ENCODE data around the gene ACSS3. TPM values are rescaled to one million over a fixed set of nuclear protein-coding genes. Genes with fewer than 3 reads are reported as not detected.

Gene ACSS3, protein sequence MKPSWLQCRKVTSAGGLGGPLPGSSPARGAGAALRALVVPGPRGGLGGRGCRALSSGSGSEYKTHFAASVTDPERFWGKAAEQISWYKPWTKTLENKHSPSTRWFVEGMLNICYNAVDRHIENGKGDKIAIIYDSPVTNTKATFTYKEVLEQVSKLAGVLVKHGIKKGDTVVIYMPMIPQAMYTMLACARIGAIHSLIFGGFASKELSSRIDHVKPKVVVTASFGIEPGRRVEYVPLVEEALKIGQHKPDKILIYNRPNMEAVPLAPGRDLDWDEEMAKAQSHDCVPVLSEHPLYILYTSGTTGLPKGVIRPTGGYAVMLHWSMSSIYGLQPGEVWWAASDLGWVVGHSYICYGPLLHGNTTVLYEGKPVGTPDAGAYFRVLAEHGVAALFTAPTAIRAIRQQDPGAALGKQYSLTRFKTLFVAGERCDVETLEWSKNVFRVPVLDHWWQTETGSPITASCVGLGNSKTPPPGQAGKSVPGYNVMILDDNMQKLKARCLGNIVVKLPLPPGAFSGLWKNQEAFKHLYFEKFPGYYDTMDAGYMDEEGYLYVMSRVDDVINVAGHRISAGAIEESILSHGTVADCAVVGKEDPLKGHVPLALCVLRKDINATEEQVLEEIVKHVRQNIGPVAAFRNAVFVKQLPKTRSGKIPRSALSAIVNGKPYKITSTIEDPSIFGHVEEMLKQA
- not detected in 2 replicates for total RNA-seq

DNA sequence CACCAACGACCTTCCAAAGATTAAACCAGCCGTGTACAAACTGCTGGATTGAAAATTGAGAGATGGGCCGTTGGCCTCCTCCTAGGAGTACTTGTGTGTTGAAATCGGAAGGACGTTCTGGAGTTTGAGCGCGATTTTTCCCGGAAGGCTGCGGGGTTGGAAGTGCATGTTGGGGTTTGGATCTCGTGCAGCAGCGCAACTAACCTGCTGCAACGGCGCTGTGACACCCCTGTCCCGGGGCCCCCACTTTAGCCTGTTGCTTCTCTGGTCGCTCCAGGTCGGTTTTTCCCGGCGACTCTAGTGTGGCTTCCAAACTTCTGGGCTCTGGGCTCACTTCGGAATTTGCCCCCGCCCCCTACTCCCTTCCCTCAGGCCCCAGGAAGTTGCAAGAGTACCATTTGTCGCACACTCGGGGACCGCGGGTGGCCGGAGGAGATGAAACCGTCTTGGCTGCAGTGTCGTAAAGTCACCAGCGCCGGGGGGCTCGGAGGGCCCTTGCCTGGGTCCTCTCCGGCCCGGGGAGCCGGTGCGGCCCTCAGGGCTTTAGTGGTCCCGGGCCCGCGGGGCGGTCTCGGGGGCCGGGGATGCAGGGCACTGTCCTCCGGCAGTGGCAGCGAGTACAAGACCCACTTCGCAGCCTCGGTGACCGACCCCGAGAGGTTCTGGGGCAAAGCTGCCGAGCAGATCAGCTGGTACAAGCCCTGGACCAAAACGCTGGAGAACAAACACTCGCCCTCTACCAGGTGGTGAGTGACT lies at the start of gene ACSS3:
TSS of gene ACSS3 (plus strand) at position 394 of the 756 bp plus-strand sequence. CDS start at position 436, 42 bp downstream.

Other genes with a start within 250 kb of the ACSS3 start
- 0.05 and 0.07 TPM in 2 replicates for gene LIN7A, start 140.1 kb upstream of the ACSS3 start, total RNA-seq

Data from mammary microvascular endothelial cell (primary cell).